GM23248 (cell line): ENCODE data around the gene ASXL1.

Experiments used
- EZH2 ChIP-seq: fragments of 200-600 bp; sonication (generic); IDR thresholded peaks from 2 replicates; pipeline ENCODE4 v1.6.1; 2018; ENCODE audit warnings: antibody characterized with exemption, mild to moderate bottlenecking; ENCODE audit not compliant: insufficient read depth, poor library complexity, severe bottlenecking
- EZH2phosphoT487 ChIP-seq: fragments of 200-600 bp; sonication (generic); IDR thresholded peaks from 2 replicates; pipeline ENCODE4 v1.6.1; 2018; ENCODE audit warnings: antibody characterized with exemption, moderate library complexity, mild to moderate bottlenecking, low read depth; ENCODE audit not compliant: insufficient read depth

- no peak for TF ChIP-seq EZH2phosphoT487
- TF ChIP-seq EZH2: no peak
These were observed 36.7 kb upstream of the ASXL1 start for GRCh38 chr20:32321390-32321789.
